NOMO-1 treated with dmso at 0.1 percent for 144 hours (cell line): ENCODE data around the gene KRTAP2-4.
"Not testable (repeated sequence)": the region's sequence is repeated elsewhere in the genome, so short reads cannot be mapped to it uniquely, and the experiment has no call there.

Experiments
- DNase-seq: peaks from one replicate; lab custom pipeline; 2025; ENCODE audit not compliant: unreplicated experiment; lab: John Stamatoyannopoulos, UW

Gene KRTAP2-4

GRCh38 chr17:41071606-41072360 lies 6.1 kb upstream of the KRTAP2-4 start:
- no peak for DNase-seq

GRCh38 chr17:41069031-41069430 lies 3.4 kb upstream of the KRTAP2-4 start:
- no peak for DNase-seq

- no peak for DNase-seq
Measured at GRCh38 chr17:41067281-41067680, 1.6 kb upstream of the KRTAP2-4 start.

GRCh38 chr17:41065016-41065689 lies 526 bp downstream of the KRTAP2-4 start:
- DNase-seq = not testable (repeated sequence)

- no peak for DNase-seq
Measured at GRCh38 chr17:41064301-41064700, 1.4 kb downstream of the KRTAP2-4 start.

- DNase-seq = no peak
Measured at GRCh38 chr17:41063449-41063848, 2.2 kb downstream of the KRTAP2-4 start.

GRCh38 chr17:41061964-41062363 lies 3.7 kb downstream of the KRTAP2-4 start:
- no peak for DNase-seq

GRCh38 chr17:41060052-41060604 lies 5.6 kb downstream of the KRTAP2-4 start, which contains the start of gene KRTAP2-3:
KRTAP2-3 (minus strand) TSS chr17:41060114; CDS start chr17:41060050, 64 bp downstream.
- no peak for DNase-seq

- not testable (repeated sequence) for DNase-seq
Measured at GRCh38 chr17:41059276-41060051, 6.2 kb downstream of the KRTAP2-4 start.

GRCh38 chr17:41058741-41059140 lies 6.9 kb downstream of the KRTAP2-4 start:
- DNase-seq = no peak

GRCh38 chr17:41057547-41057946 lies 8.1 kb downstream of the KRTAP2-4 start:
- no peak for DNase-seq

- DNase-seq = not testable (repeated sequence)
Measured at GRCh38 chr17:41055130-41055529, 10.5 kb downstream of the KRTAP2-4 start, which contains the start of gene KRTAP2-2. KRTAP2-2 (minus strand) TSS chr17:41055230; CDS start chr17:41055211, 19 bp downstream.

GRCh38 chr17:41054556-41054955 lies 11.1 kb downstream of the KRTAP2-4 start:
- DNase-seq = not testable (repeated sequence)

GRCh38 chr17:41054025-41054424 lies 11.7 kb downstream of the KRTAP2-4 start:
- no peak for DNase-seq

- DNase-seq = no peak
Measured at GRCh38 chr17:41052566-41052965, 13.1 kb downstream of the KRTAP2-4 start.

- DNase-seq = no peak
Measured at GRCh38 chr17:41049110-41049509, 16.6 kb downstream of the KRTAP2-4 start.

- no peak for DNase-seq
Measured at GRCh38 chr17:41048441-41048840, 17.2 kb downstream of the KRTAP2-4 start.

- not testable (repeated sequence) for DNase-seq
Measured at GRCh38 chr17:41046735-41047465, 18.8 kb downstream of the KRTAP2-4 start, which contains the start of gene KRTAP2-1. KRTAP2-1 (minus strand) TSS chr17:41047316; CDS start chr17:41047267, 49 bp downstream.

- DNase-seq = no peak
Measured at GRCh38 chr17:41042953-41043352, 22.7 kb downstream of the KRTAP2-4 start.
